Stimulated activated CD4-positive, alpha-beta T cell treated with anti-CD3 and anti-CD28 coated beads, Interleukin-4, amount 100 ng/mL, for 1 hour (primary cell): ENCODE data around the gene TANGO2.

ENCODE experiments used
- DNase-seq: peaks from one replicate; pipeline ENCODE4 v3.0.0-alpha.2; 2020

TANGO2 gene

GRCh38 chr22:19984201-19984753 lies 36.6 kb upstream of the TANGO2 start:
- DNase-seq, result no peak

GRCh38 chr22:19984851-19985811 lies 35.8 kb upstream of the TANGO2 start:
- no peak for DNase-seq

GRCh38 chr22:19986011-19986409 lies 34.9 kb upstream of the TANGO2 start:
- no peak for DNase-seq

GRCh38 chr22:19986410-19987341 lies 34.2 kb upstream of the TANGO2 start:
- peak; percentile 61 for DNase-seq

GRCh38 chr22:19987394-19988306 lies 33.3 kb upstream of the TANGO2 start:
- no peak for DNase-seq

GRCh38 chr22:19988331-19988808 lies 32.5 kb upstream of the TANGO2 start:
- no peak for DNase-seq

GRCh38 chr22:19988965-19989724 lies 31.8 kb upstream of the TANGO2 start:
- DNase-seq, result no peak

GRCh38 chr22:19989725-19990067 lies 31.2 kb upstream of the TANGO2 start:
- DNase-seq, result no peak

- no peak for DNase-seq
Observed at GRCh38 chr22:19990188-19990587, 30.7 kb upstream of the TANGO2 start.

- no peak for DNase-seq
Observed at GRCh38 chr22:19990609-19991394, 30.1 kb upstream of the TANGO2 start.

- no peak for DNase-seq
Observed at GRCh38 chr22:19991395-19991644, 29.6 kb upstream of the TANGO2 start.

- no peak for DNase-seq
Observed at GRCh38 chr22:19991645-19992451, 29.1 kb upstream of the TANGO2 start.

- no peak for DNase-seq
Observed at GRCh38 chr22:19992481-19992911, 28.4 kb upstream of the TANGO2 start.

GRCh38 chr22:19992921-19993355 lies 28.0 kb upstream of the TANGO2 start:
- no peak for DNase-seq

GRCh38 chr22:19993926-19994325 lies 27.0 kb upstream of the TANGO2 start:
- no peak for DNase-seq

- no peak for DNase-seq
Observed at GRCh38 chr22:19994851-19995610, 25.9 kb upstream of the TANGO2 start.

- no peak for DNase-seq
Observed at GRCh38 chr22:19995611-19996339, 25.1 kb upstream of the TANGO2 start.

GRCh38 chr22:19996694-19997384 lies 24.1 kb upstream of the TANGO2 start:
- no peak for DNase-seq
